ENCODE measurements around the gene KLK7. TPM values are rescaled to one million over a fixed set of nuclear protein-coding genes. Genes with fewer than 3 reads are reported as not detected.

Gene KLK7
- total RNA-seq, 2 experiments from 2014 or later: not detected

GRCh38 chr19:51007488-51007887 lies 23.8 kb upstream of the KLK7 start:
- H3K9me3 Mint-ChIP-seq: no peaks in the 10 kb centered on the region
- H3K27ac Mint-ChIP-seq: no peak overlapping the region
- CTCF ChIA-PET: no interaction called here
- H3K4me1 Mint-ChIP-seq (ENCODE audit: low read depth): no peaks in the 10 kb centered on the region
- no peak overlapping the region for H3K4me3 Mint-ChIP-seq
- peaks cover 24% of the 10 kb centered on the region for H3K27me3 Mint-ChIP-seq (ENCODE audit: low read depth)
- intact Hi-C loops (cut with micrococcal nuclease): no loop called here
- DNase-seq: no peak
- H3K36me3 Mint-ChIP-seq (ENCODE audit: low read depth): no peaks in the 10 kb centered on the region

- DNase-seq: no peak
- no peaks in the 10 kb centered on the region for H3K36me3 Mint-ChIP-seq (ENCODE audit: low read depth)
Observed at GRCh38 chr19:51006406-51006805, 22.7 kb upstream of the KLK7 start.

DNA sequence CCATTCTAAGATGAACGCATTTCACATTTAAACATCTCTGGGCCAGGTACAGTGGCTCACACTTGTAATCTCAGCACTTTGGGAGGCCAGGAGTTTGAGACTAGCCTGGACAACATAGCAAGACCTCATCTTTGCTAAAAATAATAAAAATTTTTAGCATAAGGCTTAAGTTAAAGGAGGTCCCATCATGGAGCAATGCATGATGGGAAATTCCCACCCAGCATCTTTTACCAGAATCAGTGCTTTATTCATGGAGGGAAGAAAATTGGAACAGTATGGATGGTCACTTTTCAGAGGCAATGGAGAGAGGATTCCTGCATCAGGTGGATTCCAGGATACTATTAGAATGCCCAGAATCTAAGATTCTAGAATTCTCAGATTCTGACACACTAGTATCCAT lies 21.5 kb upstream of the KLK7 start:
- H3K36me3 Mint-ChIP-seq (ENCODE audit: low read depth): no peaks in the 10 kb centered on the region
- CTCF ChIA-PET: no interaction called here
- H3K9me3 Mint-ChIP-seq: no peaks in the 10 kb centered on the region
- H3K4me3 Mint-ChIP-seq: no peak overlapping the region
- H3K27ac Mint-ChIP-seq: no peak overlapping the region
- DNase-seq: no peak
- H3K4me1 Mint-ChIP-seq (ENCODE audit: low read depth): no peaks in the 10 kb centered on the region
- intact Hi-C loops (cut with micrococcal nuclease): no loop called here
- H3K27me3 Mint-ChIP-seq (ENCODE audit: low read depth): peaks cover 32% of the 10 kb centered on the region

More at GRCh38 chr19:51006406-51006805, 22.7 kb upstream of the KLK7 start:
- CTCF ChIA-PET: no interaction called here
- no peaks in the 10 kb centered on the region for H3K4me1 Mint-ChIP-seq (ENCODE audit: low read depth)
- H3K27ac Mint-ChIP-seq: no peak overlapping the region
- intact Hi-C loops (cut with micrococcal nuclease): no loop called here
- H3K27me3 Mint-ChIP-seq (ENCODE audit: low read depth): peaks cover 32% of the 10 kb centered on the region
- H3K9me3 Mint-ChIP-seq: no peaks in the 10 kb centered on the region
- H3K4me3 Mint-ChIP-seq: no peak overlapping the region

DNA sequence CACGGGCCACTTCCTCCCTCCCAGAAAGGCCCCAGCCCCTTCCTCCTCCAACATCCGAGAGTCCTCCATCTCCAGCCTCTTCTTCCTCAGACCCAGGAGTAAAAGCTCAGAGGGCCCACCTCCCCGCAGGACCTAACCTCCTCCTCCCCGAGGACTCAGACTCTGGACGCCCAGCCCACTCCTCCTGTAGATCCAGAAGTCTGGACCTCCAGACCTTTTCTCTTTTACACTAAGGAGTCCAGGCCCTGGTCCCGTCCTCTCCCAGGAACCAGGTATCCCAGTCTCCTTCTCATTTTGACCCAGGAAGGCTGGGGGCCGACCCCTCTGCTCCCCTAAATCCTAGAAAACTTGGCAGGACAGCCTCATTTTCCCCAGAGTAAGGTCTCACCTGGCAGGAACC lies 19.6 kb upstream of the KLK7 start:
- Mint-ChIP-seq H3K9me3 (no peaks in the 10 kb centered on the region), H3K36me3 (ENCODE audit: low read depth) (no peaks in the 10 kb centered on the region), H3K4me1 (ENCODE audit: low read depth) (no peaks in the 10 kb centered on the region), H3K4me3 (no peak overlapping the region), H3K27ac (no peak overlapping the region), H3K27me3 (ENCODE audit: low read depth) (peaks cover 38% of the 10 kb centered on the region)
- CTCF ChIA-PET: no interaction called here
- no peak for DNase-seq
- intact Hi-C loops (cut with micrococcal nuclease): no loop called here

DNA sequence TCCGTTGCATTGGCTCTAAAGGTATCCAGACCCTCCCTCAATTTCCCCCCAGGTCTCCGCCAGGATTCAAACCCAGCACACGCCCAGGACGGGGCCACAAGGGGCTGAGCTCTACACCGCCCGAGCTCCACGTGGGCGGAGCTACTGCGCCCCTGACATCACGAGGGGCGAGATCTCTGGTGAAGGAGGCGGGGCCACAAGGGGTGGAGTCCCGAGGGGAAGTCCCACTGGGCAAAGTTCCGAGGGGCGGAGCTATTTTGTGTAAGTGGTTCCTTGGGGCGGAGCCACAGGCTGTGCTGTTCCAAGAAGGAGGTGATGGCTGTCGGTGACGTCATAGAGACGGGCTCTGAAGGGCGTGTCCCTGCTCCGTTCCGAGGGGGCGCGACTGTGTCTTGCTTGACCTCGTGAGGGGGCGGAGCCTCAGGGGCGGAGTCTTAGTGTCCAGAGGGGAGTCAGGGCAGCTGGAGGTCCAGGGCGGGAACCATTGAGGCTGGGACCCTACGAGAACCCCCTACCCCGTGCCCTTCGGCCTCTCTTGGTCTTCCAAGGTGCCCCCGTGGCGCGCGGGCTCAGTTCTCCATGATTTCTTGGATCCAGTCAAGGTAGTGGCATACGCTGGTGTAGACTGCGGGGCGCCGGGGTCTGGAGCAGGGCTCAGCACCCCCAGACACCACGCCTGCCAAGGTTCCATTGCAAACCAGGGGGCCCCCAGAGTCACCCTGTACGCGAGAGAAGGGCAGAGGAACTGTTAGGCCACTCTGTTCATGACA lies 19.0 kb upstream of the KLK7 start:
- CTCF ChIA-PET: no interaction called here
- peaks cover 43% of the 10 kb centered on the region for H3K27me3 Mint-ChIP-seq (ENCODE audit: low read depth)
- H3K36me3 Mint-ChIP-seq (ENCODE audit: low read depth): no peaks in the 10 kb centered on the region
- peak; percentile 42 for DNase-seq
- no peaks in the 10 kb centered on the region for H3K9me3 Mint-ChIP-seq
- no peak overlapping the region for H3K4me3 Mint-ChIP-seq
- H3K4me1 Mint-ChIP-seq (ENCODE audit: low read depth): no peaks in the 10 kb centered on the region
- H3K27ac Mint-ChIP-seq: no peak overlapping the region
- intact Hi-C loops (cut with micrococcal nuclease): no loop called here

DNA sequence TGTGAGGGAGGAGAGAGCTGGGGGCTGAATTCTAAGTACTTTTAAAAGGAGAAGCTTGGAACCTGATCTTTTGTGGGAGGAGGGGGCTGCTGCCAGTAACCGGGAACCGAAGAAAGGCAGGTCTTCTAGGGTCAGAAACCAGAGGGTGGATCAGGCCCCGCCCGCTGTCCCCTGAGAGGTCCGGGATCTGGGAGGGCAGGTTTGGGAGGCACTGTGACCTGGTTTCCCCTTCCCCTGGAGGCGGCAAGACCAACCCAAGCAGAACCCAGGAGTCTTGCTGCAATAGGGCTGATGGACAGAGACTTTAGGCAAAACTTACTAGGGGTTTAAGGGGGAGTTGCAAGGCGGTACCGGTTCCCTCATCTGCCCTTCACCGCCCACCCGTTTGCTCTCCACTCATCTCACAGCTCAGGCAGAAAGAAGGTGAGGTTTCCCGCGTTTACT lies 18.4 kb upstream of the KLK7 start:
- Mint-ChIP-seq H3K27me3 (ENCODE audit: low read depth) (peaks cover 41% of the 10 kb centered on the region), H3K4me1 (ENCODE audit: low read depth) (no peaks in the 10 kb centered on the region), H3K27ac (no peak overlapping the region), H3K4me3 (no peak overlapping the region), H3K36me3 (ENCODE audit: low read depth) (no peaks in the 10 kb centered on the region), H3K9me3 (no peaks in the 10 kb centered on the region)
- intact Hi-C loops (cut with micrococcal nuclease): no loop called here
- no peak for DNase-seq
- CTCF ChIA-PET: no interaction called here

- Mint-ChIP-seq H3K4me3 (no peak within 1 kb of the TSS), H3K4me1 (ENCODE audit: low read depth) (no peaks in the 10 kb centered on the region), H3K9me3 (no peaks in the 10 kb centered on the region), H3K36me3 (ENCODE audit: low read depth) (no peaks in the 10 kb centered on the region), H3K27me3 (ENCODE audit: low read depth) (peaks cover 41% of the 10 kb centered on the region), H3K27ac (no peak within 1 kb of the TSS)
- intact Hi-C loops (cut with micrococcal nuclease): no loop called here
- no peak for DNase-seq
- CTCF ChIA-PET: no interaction called here
Observed at GRCh38 chr19:51001515-51001914, 17.8 kb upstream of the KLK7 start, which contains the start of gene KLK8. KLK8 (minus strand) TSS chr19:51001604; CDS start chr19:51001167, 437 bp downstream.

GRCh38 chr19:51000981-51001380 lies 17.3 kb upstream of the KLK7 start:
- Mint-ChIP-seq H3K9me3 (no peaks in the 10 kb centered on the region), H3K4me1 (ENCODE audit: low read depth) (no peaks in the 10 kb centered on the region), H3K4me3 (no peak overlapping the region), H3K27me3 (ENCODE audit: low read depth) (peaks cover 37% of the 10 kb centered on the region), H3K27ac (no peak overlapping the region), H3K36me3 (ENCODE audit: low read depth) (no peaks in the 10 kb centered on the region)
- intact Hi-C loops (cut with micrococcal nuclease): no loop called here
- CTCF ChIA-PET: no interaction called here
- no peak for DNase-seq

DNA sequence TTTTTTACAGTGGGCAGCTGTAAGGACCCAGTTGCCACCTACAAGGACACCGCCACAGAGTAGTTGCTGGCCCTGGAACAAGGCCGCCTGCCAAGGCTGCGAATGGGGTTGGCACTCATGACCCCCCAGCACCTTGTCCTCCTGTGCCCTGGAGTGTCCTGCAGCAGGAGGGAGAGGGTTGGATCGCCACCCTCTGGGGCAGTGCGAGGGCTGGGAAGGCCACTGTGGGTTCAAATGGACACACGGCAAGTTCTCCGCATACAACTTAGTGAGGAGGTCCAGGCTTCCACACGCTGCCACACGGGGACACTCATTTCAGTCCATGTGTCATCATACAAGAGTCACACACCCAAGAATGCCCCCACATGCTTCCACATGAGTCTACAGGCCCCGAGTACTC lies 16.7 kb upstream of the KLK7 start:
- no peak for DNase-seq
- Mint-ChIP-seq H3K9me3 (no peaks in the 10 kb centered on the region), H3K36me3 (ENCODE audit: low read depth) (no peaks in the 10 kb centered on the region), H3K4me3 (no peak overlapping the region), H3K27me3 (ENCODE audit: low read depth) (peaks cover 37% of the 10 kb centered on the region), H3K4me1 (ENCODE audit: low read depth) (no peaks in the 10 kb centered on the region), H3K27ac (no peak overlapping the region)
- CTCF ChIA-PET: no interaction called here
- intact Hi-C loops (cut with micrococcal nuclease): no loop called here

DNA sequence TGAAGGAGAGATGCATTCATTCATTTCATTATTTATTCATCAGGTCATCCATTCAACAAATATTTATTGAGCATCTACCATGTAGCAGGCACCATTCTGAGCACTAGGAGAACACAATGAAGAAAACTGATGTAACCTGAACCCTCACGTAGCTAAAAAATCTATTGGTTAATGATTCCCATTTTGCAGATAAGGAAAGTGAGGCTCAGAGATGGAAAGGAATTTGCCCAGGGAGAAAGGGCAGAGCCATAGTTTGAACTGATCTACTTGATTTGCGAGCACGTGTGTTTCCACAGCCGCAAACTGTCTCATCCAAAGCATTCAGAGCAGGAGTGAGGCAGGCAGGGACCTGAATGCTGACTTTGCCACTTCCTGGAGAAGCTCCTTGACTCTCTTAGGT lies 15.0 kb upstream of the KLK7 start:
- Mint-ChIP-seq H3K4me1 (ENCODE audit: low read depth) (no peaks in the 10 kb centered on the region), H3K27me3 (ENCODE audit: low read depth) (peaks cover 35% of the 10 kb centered on the region), H3K9me3 (no peaks in the 10 kb centered on the region), H3K36me3 (ENCODE audit: low read depth) (no peaks in the 10 kb centered on the region), H3K27ac (no peak overlapping the region), H3K4me3 (no peak overlapping the region)
- CTCF ChIA-PET: interaction anchor here (0.6 kb wide), 1 partner anchor 68 kb away, joined by 3 read pairs; no protein-coding TSS in a partner anchor
- intact Hi-C loops (cut with micrococcal nuclease): no loop called here
- no peak for DNase-seq

- H3K4me1 Mint-ChIP-seq (ENCODE audit: low read depth): no peaks in the 10 kb centered on the region
- DNase-seq: no peak
- peaks cover 35% of the 10 kb centered on the region for H3K27me3 Mint-ChIP-seq (ENCODE audit: low read depth)
- no peak overlapping the region for H3K27ac Mint-ChIP-seq
- H3K36me3 Mint-ChIP-seq (ENCODE audit: low read depth): no peaks in the 10 kb centered on the region
- H3K4me3 Mint-ChIP-seq: no peak overlapping the region
- intact Hi-C loops (cut with micrococcal nuclease): no loop called here
- H3K9me3 Mint-ChIP-seq: no peaks in the 10 kb centered on the region
- CTCF ChIA-PET: no interaction called here
Observed at GRCh38 chr19:50998061-50998460, 14.3 kb upstream of the KLK7 start.

GRCh38 chr19:50994129-50994528 lies 10.4 kb upstream of the KLK7 start:
- no peak for DNase-seq
- Mint-ChIP-seq H3K36me3 (ENCODE audit: low read depth) (no peaks in the 10 kb centered on the region), H3K4me3 (no peak overlapping the region), H3K27ac (no peak overlapping the region), H3K27me3 (ENCODE audit: low read depth) (peaks cover 26% of the 10 kb centered on the region), H3K9me3 (no peaks in the 10 kb centered on the region), H3K4me1 (ENCODE audit: low read depth) (no peaks in the 10 kb centered on the region)
- CTCF ChIA-PET: no interaction called here
- intact Hi-C loops (cut with micrococcal nuclease): no loop called here

GRCh38 chr19:50992666-50993035 lies 8.9 kb upstream of the KLK7 start:
- Mint-ChIP-seq H3K27ac (no peak overlapping the region), H3K9me3 (no peaks in the 10 kb centered on the region)

More at GRCh38 chr19:50992666-50993035, 8.9 kb upstream of the KLK7 start:
- DNase-seq: no peak
- intact Hi-C loops (cut with micrococcal nuclease): no loop called here
- CTCF ChIA-PET: no interaction called here
- Mint-ChIP-seq H3K36me3 (ENCODE audit: low read depth) (no peaks in the 10 kb centered on the region), H3K27me3 (ENCODE audit: low read depth) (peaks cover 21% of the 10 kb centered on the region), H3K4me3 (no peak overlapping the region), H3K4me1 (ENCODE audit: low read depth) (no peaks in the 10 kb centered on the region)

All from activated naive CD4-positive, alpha-beta T cell treated with anti-CD3 and anti-CD28 coated beads for 36 hours (primary cell).